NCI-H446 treated with DMSO at 0.1 percent for 48 hours (cell line): ENCODE results near the gene NCOA6.
"Not testable (repeated sequence)": the region's sequence is repeated elsewhere in the genome, so short reads cannot be mapped to it uniquely, and the experiment has no call there.

Experiments used
- DNase-seq: peaks from one replicate; lab custom pipeline; 2025; lab: John Stamatoyannopoulos, UW

NCOA6 gene

GRCh38 chr20:34774886-34775285, 50.6 kb downstream of the NCOA6 start:
- DNase-seq = no peak

GRCh38 chr20:34774449-34774848, 51.0 kb downstream of the NCOA6 start:
- no peak for DNase-seq

- DNase-seq = no peak
Observed at GRCh38 chr20:34773726-34774125, 51.7 kb downstream of the NCOA6 start.

GRCh38 chr20:34772437-34772836, 53.0 kb downstream of the NCOA6 start:
- no peak for DNase-seq

GRCh38 chr20:34771680-34772081, 53.8 kb downstream of the NCOA6 start:
- no peak for DNase-seq

GRCh38 chr20:34768096-34768495, 57.4 kb downstream of the NCOA6 start:
- DNase-seq = no peak

- no peak for DNase-seq
Observed at GRCh38 chr20:34762031-34762555, 63.4 kb downstream of the NCOA6 start.

GRCh38 chr20:34755367-34755766, 70.1 kb downstream of the NCOA6 start:
- no peak for DNase-seq

GRCh38 chr20:34754611-34755010, 70.8 kb downstream of the NCOA6 start:
- no peak for DNase-seq

- no peak for DNase-seq
Observed at GRCh38 chr20:34753706-34754461, 71.6 kb downstream of the NCOA6 start.

- no peak for DNase-seq
Observed at GRCh38 chr20:34751453-34751852, 74.0 kb downstream of the NCOA6 start.

- no peak for DNase-seq
Observed at GRCh38 chr20:34750484-34750883, 75.0 kb downstream of the NCOA6 start.

GRCh38 chr20:34748709-34749108, 76.7 kb downstream of the NCOA6 start:
- DNase-seq = no peak

- DNase-seq = no peak
Observed at GRCh38 chr20:34747479-34747878, 78.0 kb downstream of the NCOA6 start.

- DNase-seq = no peak
Observed at GRCh38 chr20:34746674-34747073, 78.8 kb downstream of the NCOA6 start.

GRCh38 chr20:34744847-34745246, 80.6 kb downstream of the NCOA6 start:
- DNase-seq = no peak

- DNase-seq = no peak
Observed at GRCh38 chr20:34744340-34744739, 81.1 kb downstream of the NCOA6 start.

- DNase-seq = no peak
Observed at GRCh38 chr20:34743039-34743438, 82.4 kb downstream of the NCOA6 start.

GRCh38 chr20:34736106-34736735, 89.2 kb downstream of the NCOA6 start:
- peak; percentile 52 for DNase-seq

- no peak for DNase-seq
Observed at GRCh38 chr20:34732523-34732922, 92.9 kb downstream of the NCOA6 start.

- DNase-seq = no peak
Observed at GRCh38 chr20:34729416-34729815, 96.0 kb downstream of the NCOA6 start.

- no peak for DNase-seq
Observed at GRCh38 chr20:34724172-34724571, 101.3 kb downstream of the NCOA6 start.

GRCh38 chr20:34722560-34722959, 102.9 kb downstream of the NCOA6 start:
- not testable (repeated sequence) for DNase-seq
